ENCODE results near the gene OSBPL6. TPM values are rescaled to one million over a fixed set of nuclear protein-coding genes. Genes with fewer than 3 reads are reported as not detected.

The OSBPL6 gene
- total and polyA plus RNA-seq, 9 of the 15 experiments (the other 6 are each of a cell fraction or from before 2014, with no cell fraction given), result 3.4 to 12.7 (median 9.3) TPM

DNA sequence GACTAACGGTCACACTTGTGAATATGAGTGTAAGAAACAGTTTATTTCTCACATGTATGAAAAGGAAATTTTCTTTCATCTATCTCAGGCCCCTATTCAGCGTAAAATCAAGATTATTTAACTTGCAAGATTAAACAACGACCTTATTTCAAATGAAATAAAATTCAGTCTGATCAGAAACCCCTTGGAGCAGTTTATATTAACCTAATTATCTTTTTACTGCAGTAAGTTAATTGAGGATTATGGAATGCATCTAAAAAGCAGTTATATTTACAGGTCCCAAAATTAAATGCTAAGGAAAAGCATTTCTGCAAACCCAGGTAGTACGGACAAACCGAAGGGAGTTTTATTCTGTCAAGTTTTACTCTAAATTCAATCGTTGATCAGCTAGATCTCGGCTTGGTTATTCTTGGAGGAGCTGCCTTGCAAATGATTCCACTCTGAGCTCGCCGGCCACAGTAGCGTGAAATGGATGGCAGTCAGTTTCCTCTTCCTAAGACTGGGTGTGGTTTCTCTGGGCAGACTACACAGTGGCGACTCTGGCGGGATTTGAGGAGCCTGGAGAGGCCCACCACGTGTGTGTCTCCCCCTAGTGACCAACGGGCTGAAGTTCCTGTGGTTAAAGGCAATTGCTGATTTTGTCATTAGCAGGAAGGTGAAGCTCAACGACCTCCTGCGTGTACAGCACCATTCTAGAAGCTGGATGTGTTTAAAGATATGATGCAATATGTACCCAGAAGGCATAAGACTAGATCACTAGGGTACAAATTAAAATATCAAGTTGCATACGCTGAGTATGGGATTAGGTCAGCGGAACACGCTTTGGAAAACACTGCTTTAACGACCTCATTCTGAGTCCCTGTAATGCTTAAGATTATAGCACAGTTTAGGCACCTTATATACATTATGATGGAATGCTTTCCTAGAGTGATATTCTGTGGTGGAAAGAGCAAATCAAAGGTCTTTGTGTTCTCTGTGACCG is 220.2 kb downstream of the OSBPL6 start (continued):
- TF ChIP-seq, protein P1, sequence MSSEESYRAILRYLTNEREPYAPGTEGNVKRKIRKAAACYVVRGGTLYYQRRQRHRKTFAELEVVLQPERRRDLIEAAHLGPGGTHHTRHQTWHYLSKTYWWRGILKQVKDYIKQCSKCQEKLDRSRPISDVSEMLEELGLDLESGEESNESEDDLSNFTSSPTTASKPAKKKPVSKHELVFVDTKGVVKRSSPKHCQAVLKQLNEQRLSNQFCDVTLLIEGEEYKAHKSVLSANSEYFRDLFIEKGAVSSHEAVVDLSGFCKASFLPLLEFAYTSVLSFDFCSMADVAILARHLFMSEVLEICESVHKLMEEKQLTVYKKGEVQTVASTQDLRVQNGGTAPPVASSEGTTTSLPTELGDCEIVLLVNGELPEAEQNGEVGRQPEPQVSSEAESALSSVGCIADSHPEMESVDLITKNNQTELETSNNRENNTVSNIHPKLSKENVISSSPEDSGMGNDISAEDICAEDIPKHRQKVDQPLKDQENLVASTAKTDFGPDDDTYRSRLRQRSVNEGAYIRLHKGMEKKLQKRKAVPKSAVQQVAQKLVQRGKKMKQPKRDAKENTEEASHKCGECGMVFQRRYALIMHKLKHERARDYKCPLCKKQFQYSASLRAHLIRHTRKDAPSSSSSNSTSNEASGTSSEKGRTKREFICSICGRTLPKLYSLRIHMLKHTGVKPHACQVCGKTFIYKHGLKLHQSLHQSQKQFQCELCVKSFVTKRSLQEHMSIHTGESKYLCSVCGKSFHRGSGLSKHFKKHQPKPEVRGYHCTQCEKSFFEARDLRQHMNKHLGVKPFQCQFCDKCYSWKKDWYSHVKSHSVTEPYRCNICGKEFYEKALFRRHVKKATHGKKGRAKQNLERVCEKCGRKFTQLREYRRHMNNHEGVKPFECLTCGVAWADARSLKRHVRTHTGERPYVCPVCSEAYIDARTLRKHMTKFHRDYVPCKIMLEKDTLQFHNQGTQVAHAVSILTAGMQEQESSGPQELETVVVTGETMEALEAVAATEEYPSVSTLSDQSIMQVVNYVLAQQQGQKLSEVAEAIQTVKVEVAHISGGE (CRISPR knock-in tag; IDR thresholded peaks at IDR 0.05), result 0 out of 6 replicates have a peak, but pooled peaks of 1 of the 3 experiments have one; percentile 4
- TF ChIP-seq RB1 (IDR thresholded peaks at IDR 0.05; ENCODE audit: low read depth) (peak; percentile 99), SAFB (IDR thresholded peaks at IDR 0.05; ENCODE audit: borderline replicate concordance, low read depth, low read length) (no peak), KLF1 (tag; IDR thresholded peaks at IDR 0.05) (no peak), TRIM25 (IDR thresholded peaks at IDR 0.05; ENCODE audit: borderline replicate concordance) (no peak), HDAC1 (IDR thresholded peaks at IDR 0.05) (peak in 1 of 2 experiments; percentile 63; a peak in 2 of 4 replicates), KDM2B (CRISPR knock-in tag; IDR thresholded peaks at IDR 0.05) (no peak), DDX20 (tag; IDR thresholded peaks at IDR 0.05; ENCODE audit: low read depth) (no peak), CHD2 (IDR thresholded peaks at IDR 0.05; ENCODE audit: low read depth, low read length) (peak; percentile 60), FUS (optimal IDR thresholded peaks at IDR 0.05; ENCODE audit: low read depth, low read length) (no peak), GTF2A2 (tag; IDR thresholded peaks at IDR 0.05) (no peak), ZNF586 (CRISPR knock-in tag; conservative IDR thresholded peaks at IDR 0.05) (no peak), ZNF699 (CRISPR knock-in tag; IDR thresholded peaks at IDR 0.05; ENCODE audit: insufficient replicate concordance) (no peak), PML (IDR thresholded peaks at IDR 0.05; ENCODE audit: low read length) (peak; percentile 51; the same call in 1 of the 2 replicates), HOXB6 (CRISPR knock-in tag; IDR thresholded peaks at IDR 0.05; ENCODE audit: borderline replicate concordance) (no peak), RBM15 (IDR thresholded peaks at IDR 0.05; ENCODE audit: insufficient read depth, low read length) (no peak), ZC3H8 (IDR thresholded peaks at IDR 0.05) (no peak)
- TF ChIP-seq, protein P2, sequence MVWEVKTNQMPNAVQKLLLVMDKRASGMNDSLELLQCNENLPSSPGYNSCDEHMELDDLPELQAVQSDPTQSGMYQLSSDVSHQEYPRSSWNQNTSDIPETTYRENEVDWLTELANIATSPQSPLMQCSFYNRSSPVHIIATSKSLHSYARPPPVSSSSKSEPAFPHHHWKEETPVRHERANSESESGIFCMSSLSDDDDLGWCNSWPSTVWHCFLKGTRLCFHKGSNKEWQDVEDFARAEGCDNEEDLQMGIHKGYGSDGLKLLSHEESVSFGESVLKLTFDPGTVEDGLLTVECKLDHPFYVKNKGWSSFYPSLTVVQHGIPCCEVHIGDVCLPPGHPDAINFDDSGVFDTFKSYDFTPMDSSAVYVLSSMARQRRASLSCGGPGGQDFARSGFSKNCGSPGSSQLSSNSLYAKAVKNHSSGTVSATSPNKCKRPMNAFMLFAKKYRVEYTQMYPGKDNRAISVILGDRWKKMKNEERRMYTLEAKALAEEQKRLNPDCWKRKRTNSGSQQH (CRISPR knock-in tag; IDR thresholded peaks at IDR 0.05), result no peak
- TF ChIP-seq, protein P3, sequence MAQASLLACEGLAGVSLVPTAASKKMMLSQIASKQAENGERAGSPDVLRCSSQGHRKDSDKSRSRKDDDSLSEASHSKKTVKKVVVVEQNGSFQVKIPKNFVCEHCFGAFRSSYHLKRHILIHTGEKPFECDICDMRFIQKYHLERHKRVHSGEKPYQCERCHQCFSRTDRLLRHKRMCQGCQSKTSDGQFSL (CRISPR knock-in tag; IDR thresholded peaks at IDR 0.05), result no peak
- TF ChIP-seq, protein P3 (tag; IDR thresholded peaks at IDR 0.05), result no peak
